Spleen (tissue), 13 donors: ENCODE data around the gene CEMP1. TPM values are rescaled to one million over a fixed set of nuclear protein-coding genes. Genes with fewer than 3 reads are reported as not detected.
"Not testable (repeated sequence)": the region's sequence is repeated elsewhere in the genome, so short reads cannot be mapped to it uniquely, and the experiment has no call there.

ENCODE experiments used
- DNase-seq: peaks from one replicate; pipeline ENCODE4 v3.0.0-alpha.2; 2020
- H3K27ac ChIP-seq, 8 donors: fragments of 200-600 bp; sonication (generic) in 7 of 8; 1 replicate in 4 of 8; 2 replicates in 4 of 8; pipeline versions ENCODE4 v1.5.0 to v1.8.0; 2016 to 2021; ENCODE audit warnings: inconsistent platforms in 4 of 8, mild to moderate bottlenecking in 4 of 8, moderate library complexity in 1 of 8
- H3K27me3 ChIP-seq, 7 donors: fragments of 200-600 bp; sonication (generic) in 6 of 7; replicated peaks in 1 of 7; 1 replicate in 4 of 7; 2 replicates in 3 of 7; pipeline versions ENCODE4 v1.5.0 to v1.8.0; 2016 to 2021; ENCODE audit warnings: inconsistent platforms in 3 of 7, mild to moderate bottlenecking in 1 of 7
- H3K36me3 ChIP-seq, 6 donors: fragments of 200-600 bp; sonication (generic) in 5 of 6; 1 replicate in 4 of 6; 2 replicates in 2 of 6; pipeline versions ENCODE4 v1.5.0 to v1.8.0; 2016 to 2021; ENCODE audit warnings: inconsistent platforms in 2 of 6
- H3K4me1 ChIP-seq, 6 donors: fragments of 200-600 bp; sonication (generic) in 5 of 6; 1 replicate in 3 of 6; 2 replicates in 3 of 6; pipeline versions ENCODE4 v1.5.0 to v1.8.0; 2016 to 2021; ENCODE audit warnings: inconsistent platforms in 3 of 6
- H3K4me3 ChIP-seq, 8 donors: fragments of 200-600 bp; sonication (generic) in 7 of 8; 1 replicate in 4 of 8; 2 replicates in 4 of 8; pipeline versions ENCODE4 v1.5.0 to v1.8.0; 2016 to 2021; ENCODE audit warnings: inconsistent platforms in 4 of 8, mild to moderate bottlenecking in 4 of 8, moderate library complexity in 2 of 8
- H3K9me3 ChIP-seq, 8 donors: fragments of 200-600 bp; sonication (generic) in 7 of 8; 1 replicate in 4 of 8; 2 replicates in 4 of 8; pipeline versions ENCODE4 v1.5.0 to v1.8.0; 2016 to 2021; ENCODE audit warnings: inconsistent platforms in 4 of 8
- CTCF ChIP-seq, 11 experiments: fragments of 200-600 bp in 7 of 11; fragments of 450-650 bp in 4 of 11; sonication (generic) in 4 of 11; IDR thresholded peaks in 8 of 11; conservative IDR thresholded peaks in 3 of 11; 1 replicate in 7 of 11; 2 replicates in 4 of 11; pipeline versions ENCODE4 v1.4.0 to v1.8.0; 2016 to 2021; ENCODE audit warnings: antibody characterized with exemption in 11 of 11, inconsistent platforms in 4 of 11, mild to moderate bottlenecking in 1 of 11
- POLR2A ChIP-seq, 3 donors: fragments of 450-650 bp; IDR thresholded peaks; one replicate each; pipeline ENCODE4 v1.5.1; 2017; ENCODE audit warnings: antibody characterized with exemption in 3 of 3, mild to moderate bottlenecking in 1 of 3
- POLR2AphosphoS5 ChIP-seq, 3 donors: sonication (generic); formaldehyde crosslinking; IDR thresholded peaks; one replicate each; pipeline ENCODE4 v1.5.1; 2017; ENCODE audit warnings: antibody characterized with exemption in 3 of 3
- WGBS, 5 donors: extraction: QIAGEN DNeasy Blood & Tissue Kit in 3 of 5; methylation state at CpG; one replicate each; pipeline versions ENCODE4 v1.1.5 to v1.1.7; 2013 to 2018; 5-methylcytosine and 5-hydroxymethylcytosine counted together
- intact Hi-C: fragments of 100-400 bp; cut with DNase I; formaldehyde crosslinking; loops from one replicate; pipeline ENCODE4 v1.15.0; 2023; ENCODE audit warnings: low total_unique reads
- long read RNA-seq, 2 donors: transcript quantifications; one replicate each; lab custom pipeline, GENCODE V29; 2026
- polyA plus RNA-seq, 3 donors: library from polyadenylated mRNA; stranded (reverse); fragments of 200-250 nt; gene quantifications; one replicate each; pipeline ENCODE4 v1.2.1, GENCODE V29; 2013
- total RNA-seq, 7 donors: library from RNA; depleted of rRNA in 3 of 7; stranded (reverse); fragments of >200 nt in 3 of 7; fragmentation: NEBNext Ultra II Directional in 4 of 7; extraction: Animal tissue kit (Norgen Biotek cat#: 25700) in 4 of 7; gene quantifications; one replicate each; pipeline versions ENCODE4 v1.1.0 to v1.2.1, GENCODE V29; 2016 to 2021
- donor health status: healthy with polysubstance abuse.
- donor health status: DM: no; HTN: no; CAD: no; lungs with moderate emphysema.
- donor health status: DM: no; HTN: no; CAD: no.
- donor health status: Bipolar disorder and iron deficiency.
- donor health status: healthy.
- donor health status: DM: no; HTN: no; CAD: no.
- donor health status: DM: yes; HTN: yes; CAD: no.

CEMP1 gene
- total RNA-seq (under 1 TPM in 2 of 7 donors, not detected in 5; 0.37 to 0.97 TPM), polyA plus RNA-seq (1 to 10 TPM in 1 of 3 donors, under 1 TPM in 2; 0.70 to 1.5 (median 0.74) TPM)
- long read RNA-seq, donor 1, transcript CEMP1-202 (1 exons, 1,374 nt): major isoform, 12 of 12 reads
- long read RNA-seq, donor 1, partial matches to known transcripts: 0 of 12 reads
- long read RNA-seq, donor 1, other reads (novel, unspliced or antisense): 0 of 12 reads
- long read RNA-seq, donor 2, transcript CEMP1-202 (1 exons, 1,374 nt): major isoform, 13 of 13 reads
- long read RNA-seq, donor 2, partial matches to known transcripts: 0 of 13 reads
- long read RNA-seq, donor 2, other reads (novel, unspliced or antisense): 0 of 13 reads

- Histone ChIP-seq H3K27me3 (no peaks in the 10 kb centered on the region), H3K9me3 (no peaks in the 10 kb centered on the region), H3K4me3 (peak within 1 kb of the TSS; percentile 33 to 78 (median 56)), H3K36me3 (peaks cover 0 to 45% (median 33%) of the 10 kb centered on the region in 6 donors), H3K4me1 (peaks cover 5 to 66% (median 32%) of the 10 kb centered on the region in 6 donors), H3K27ac (peak within 1 kb of the TSS; percentile 93 to 99 (median 98))
- intact Hi-C loops: loop anchor here (5.0 kb wide), 1 partner anchor 131 kb away; no protein-coding TSS in a partner anchor
- WGBS, 5 donors: 12 to 21% (median 16%) methylated on average over 8 to 11 of the region's 11 CpGs
- DNase-seq: no peak
- TF ChIP-seq CTCF (IDR thresholded peaks at IDR 0.05 in 8 of 11, conservative IDR thresholded peaks at IDR 0.05 in 3 of 11) (no peak), POLR2A (IDR thresholded peaks at IDR 0.05) (no peak), POLR2AphosphoS5 (IDR thresholded peaks at IDR 0.05) (no peak)
These were observed at the start of gene CEMP1 for GRCh38 chr16:2531371-2531695. TSS of gene CEMP1 (minus strand) at chr16:2531408. CDS start at chr16:2531073, 335 bp downstream.

GRCh38 chr16:2580818-2581217, 49.6 kb upstream of the CEMP1 start:
- H3K27me3 ChIP-seq, intact Hi-C loops, H3K27ac ChIP-seq, DNase-seq, H3K9me3 ChIP-seq, H3K4me3 ChIP-seq: not testable (repeated sequence)
- H3K36me3 ChIP-seq: peaks cover 0 to 27% (median 12%) of the 10 kb centered on the region in 6 donors
- no CpG with 5 or more reads among the region's 21 CpGs for WGBS, 5 donors
- peaks cover 9 to 13% (median 12%) of the 10 kb centered on the region in 6 donors for H3K4me1 ChIP-seq

- DNase-seq: peak; percentile 69
- H3K4me1 ChIP-seq, H3K27ac ChIP-seq, intact Hi-C loops, H3K27me3 ChIP-seq, H3K4me3 ChIP-seq, H3K9me3 ChIP-seq: not testable (repeated sequence)
- WGBS, 5 donors: 13 to 58% (median 34%) methylated on average over 4 to 7 of the region's 11 CpGs; no CpG with 5 or more reads in 2 of the 5 donors
- peaks cover 0 to 20% (median 5%) of the 10 kb centered on the region in 6 donors for H3K36me3 ChIP-seq
These were observed 48.9 kb upstream of the CEMP1 start for GRCh38 chr16:2580143-2580542.

- H3K27me3 ChIP-seq, H3K27ac ChIP-seq, DNase-seq, H3K4me1 ChIP-seq, H3K9me3 ChIP-seq, intact Hi-C loops, H3K4me3 ChIP-seq: not testable (repeated sequence)
- peaks cover 0 to 14% (median 0%) of the 10 kb centered on the region in 6 donors for H3K36me3 ChIP-seq
- WGBS, 5 donors: 83 to 100% (median 91%) methylated on average over 2 to 4 of the region's 12 CpGs; no CpG with 5 or more reads in 2 of the 5 donors
These were observed 47.7 kb upstream of the CEMP1 start for GRCh38 chr16:2578905-2579304.

GRCh38 chr16:2577044-2577443, 45.8 kb upstream of the CEMP1 start:
- H3K4me3 ChIP-seq, DNase-seq, H3K27me3 ChIP-seq, intact Hi-C loops, H3K4me1 ChIP-seq, H3K9me3 ChIP-seq: not testable (repeated sequence)
- Histone ChIP-seq H3K27ac (peak overlapping the region in 1 of 8 donors; percentile 18), H3K36me3 (peaks cover 0 to 14% (median 0%) of the 10 kb centered on the region in 6 donors)
- 95 to 100% (median 97%) methylated on average over 1 to 20 of the region's 26 CpGs for WGBS, 5 donors

GRCh38 chr16:2575839-2576238, 44.6 kb upstream of the CEMP1 start:
- peak; percentile 11 for DNase-seq
- H3K4me1 ChIP-seq, intact Hi-C loops, H3K4me3 ChIP-seq, H3K27ac ChIP-seq, H3K27me3 ChIP-seq, H3K9me3 ChIP-seq: not testable (repeated sequence)
- WGBS, 5 donors: 93 to 100% (median 95%) methylated on average over 1 to 14 of the region's 21 CpGs; no CpG with 5 or more reads in 1 of the 5 donors
- peaks cover 0 to 14% (median 0%) of the 10 kb centered on the region in 6 donors for H3K36me3 ChIP-seq

- H3K36me3 ChIP-seq: peaks cover 0 to 12% (median 0%) of the 10 kb centered on the region in 6 donors
- H3K27me3 ChIP-seq, intact Hi-C loops, DNase-seq, H3K4me3 ChIP-seq, H3K27ac ChIP-seq, H3K4me1 ChIP-seq, H3K9me3 ChIP-seq: not testable (repeated sequence)
- no CpG with 5 or more reads among the region's 6 CpGs for whole genome bisulfite sequencing, 5 donors
These were observed 41.5 kb upstream of the CEMP1 start for GRCh38 chr16:2572704-2573103.

GRCh38 chr16:2568573-2568972, 37.4 kb upstream of the CEMP1 start:
- DNase-seq, intact Hi-C loops, H3K4me3 ChIP-seq, H3K4me1 ChIP-seq, H3K36me3 ChIP-seq, H3K27ac ChIP-seq, H3K9me3 ChIP-seq, H3K27me3 ChIP-seq: not testable (repeated sequence)
- no CpG with 5 or more reads among the region's 11 CpGs for WGBS, 5 donors

- DNase-seq, H3K4me1 ChIP-seq, H3K27me3 ChIP-seq, H3K9me3 ChIP-seq, intact Hi-C loops, H3K36me3 ChIP-seq, H3K4me3 ChIP-seq, H3K27ac ChIP-seq: not testable (repeated sequence)
- WGBS, 5 donors: no CpG with 5 or more reads among the region's 6 CpGs
These were observed 36.3 kb upstream of the CEMP1 start for GRCh38 chr16:2567506-2567905.
